Ectodermal cell (in vitro differentiated cells): ENCODE results near the gene PKDCC.
"Not testable (repeated sequence)": the region's sequence is repeated elsewhere in the genome, so short reads cannot be mapped to it uniquely, and the experiment has no call there.

Experiments used
- H3K27ac ChIP-seq: 2 replicates; pipeline ENCODE4 v1.7.0; 2013; ENCODE audit warnings: mild to moderate bottlenecking, low read depth, low read length; ENCODE audit not compliant: insufficient read depth, poor library complexity, severe bottlenecking
- H3K27me3 ChIP-seq: 2 replicates; pipeline ENCODE4 v1.7.0; 2013; ENCODE audit warnings: mild to moderate bottlenecking, low read length; ENCODE audit not compliant: insufficient read depth, control insufficient read depth, poor library complexity, severe bottlenecking
- H3K36me3 ChIP-seq: one replicate; pipeline ENCODE4 v1.7.0; 2013; ENCODE audit warnings: low read length; ENCODE audit not compliant: control insufficient read depth, insufficient read depth
- H3K4me1 ChIP-seq: one replicate; pipeline ENCODE4 v1.7.0; 2013; ENCODE audit warnings: low read length; ENCODE audit not compliant: control insufficient read depth, insufficient read depth
- H3K4me3 ChIP-seq: 2 replicates; pipeline ENCODE4 v1.7.0; 2013; ENCODE audit warnings: low read depth, low read length, control low read depth; ENCODE audit not compliant: insufficient read depth
- H3K9me3 ChIP-seq: 2 replicates; pipeline ENCODE4 v1.7.0; 2013; ENCODE audit warnings: mild to moderate bottlenecking, low read length, moderate library complexity; ENCODE audit not compliant: control insufficient read depth
- WGBS, 2 experiments: methylation state at CpG; one replicate each; pipeline ENCODE4 v1.1.7; 2013; ENCODE audit warnings: missing lambda C conversion rate in 2 of 2; 5-methylcytosine and 5-hydroxymethylcytosine counted together

Gene PKDCC

GRCh38 chr2:42076357-42077225 is 28.8 kb downstream of the PKDCC start:
- 94% methylated on average over 10 of the region's 10 CpGs for WGBS, 2 experiments
- no peak overlapping the region for H3K27ac ChIP-seq

GRCh38 chr2:42077343-42077742 is 29.5 kb downstream of the PKDCC start:
- H3K9me3 ChIP-seq = no peaks in the 10 kb centered on the region
- H3K27me3 ChIP-seq = no peaks in the 10 kb centered on the region
- H3K4me3 ChIP-seq = no peak overlapping the region
- H3K4me1 ChIP-seq = peaks cover 11% of the 10 kb centered on the region
- H3K36me3 ChIP-seq = no peaks in the 10 kb centered on the region
- 94 to 95% methylated on average over 2 of the region's 2 CpGs for WGBS, 2 experiments
- no peak overlapping the region for H3K27ac ChIP-seq

More at GRCh38 chr2:42076357-42077225, 28.8 kb downstream of the PKDCC start:
- Histone ChIP-seq H3K27me3 (no peaks in the 10 kb centered on the region), H3K36me3 (no peaks in the 10 kb centered on the region), H3K9me3 (no peaks in the 10 kb centered on the region), H3K4me1 (peaks cover 16% of the 10 kb centered on the region), H3K4me3 (no peak overlapping the region)

GRCh38 chr2:42079737-42080287 is 32.0 kb downstream of the PKDCC start:
- Histone ChIP-seq H3K4me3 (no peak overlapping the region), H3K27me3 (no peaks in the 10 kb centered on the region), H3K4me1 (no peaks in the 10 kb centered on the region), H3K36me3 (no peaks in the 10 kb centered on the region), H3K9me3 (no peaks in the 10 kb centered on the region), H3K27ac (no peak overlapping the region)
- WGBS, 2 experiments = 89 to 93% methylated on average over 3 of the region's 3 CpGs

GRCh38 chr2:42081151-42081550 is 33.3 kb downstream of the PKDCC start:
- H3K4me1 ChIP-seq, H3K9me3 ChIP-seq, H3K27ac ChIP-seq, H3K36me3 ChIP-seq, H3K4me3 ChIP-seq, H3K27me3 ChIP-seq: not testable (repeated sequence)
- 96 to 97% methylated on average over 4 of the region's 4 CpGs for WGBS, 2 experiments

GRCh38 chr2:42082016-42082415 is 34.2 kb downstream of the PKDCC start:
- no peaks in the 10 kb centered on the region for H3K9me3 ChIP-seq
- WGBS, 2 experiments = 86 to 90% methylated on average over 2 of the region's 2 CpGs
- peaks cover 2% of the 10 kb centered on the region for H3K27me3 ChIP-seq
- H3K36me3 ChIP-seq = no peaks in the 10 kb centered on the region
- no peaks in the 10 kb centered on the region for H3K4me1 ChIP-seq
- no peak overlapping the region for H3K27ac ChIP-seq
- H3K4me3 ChIP-seq = no peak overlapping the region

- Histone ChIP-seq H3K27ac (no peak overlapping the region), H3K4me3 (no peak overlapping the region)
Observed at GRCh38 chr2:42084231-42084671, 36.4 kb downstream of the PKDCC start.

GRCh38 chr2:42085070-42085469 is 37.2 kb downstream of the PKDCC start:
- not testable (repeated sequence) for H3K4me3 ChIP-seq, H3K4me1 ChIP-seq, H3K27me3 ChIP-seq, H3K27ac ChIP-seq, H3K9me3 ChIP-seq, H3K36me3 ChIP-seq
- 94 to 97% methylated on average over 4 of the region's 4 CpGs for WGBS, 2 experiments

More at GRCh38 chr2:42084231-42084671, 36.4 kb downstream of the PKDCC start:
- Histone ChIP-seq H3K9me3 (no peaks in the 10 kb centered on the region), H3K4me1 (no peaks in the 10 kb centered on the region), H3K27me3 (peaks cover 4% of the 10 kb centered on the region), H3K36me3 (no peaks in the 10 kb centered on the region)
- 89 to 90% methylated on average over 6 of the region's 6 CpGs for WGBS, 2 experiments

GRCh38 chr2:42085706-42086487 is 38.1 kb downstream of the PKDCC start:
- Histone ChIP-seq H3K27me3 (peaks cover 4% of the 10 kb centered on the region), H3K9me3 (no peaks in the 10 kb centered on the region), H3K36me3 (no peaks in the 10 kb centered on the region), H3K4me3 (no peak overlapping the region), H3K4me1 (no peaks in the 10 kb centered on the region), H3K27ac (no peak overlapping the region)
- WGBS, 2 experiments = 87% methylated on average over 6 to 8 of the region's 8 CpGs

GRCh38 chr2:42086500-42086953 is 38.7 kb downstream of the PKDCC start:
- Histone ChIP-seq H3K4me1 (no peaks in the 10 kb centered on the region), H3K36me3 (no peaks in the 10 kb centered on the region), H3K4me3 (no peak overlapping the region), H3K9me3 (no peaks in the 10 kb centered on the region), H3K27ac (no peak overlapping the region), H3K27me3 (peaks cover 4% of the 10 kb centered on the region)
- WGBS, 2 experiments = 27 to 31% methylated on average over 6 of the region's 6 CpGs
